OCI-LY3 (cell line): Measurements from ENCODE around the gene RANBP10.

Experiments used
- H2AFZ ChIP-seq: fragments of 200-600, 300-600 bp; shearing (Covaris generic); 2 replicates; pipeline ENCODE4 v1.6.0; 2014; ENCODE audit warnings: antibody characterized with exemption, low read depth, low read length
- H3K27ac ChIP-seq: fragments of 200-600, 300-600 bp; sonication (generic); 2 replicates; pipeline ENCODE4 v1.5.1; 2014; ENCODE audit warnings: mild to moderate bottlenecking, low read length, moderate library complexity, mixed read lengths
- H3K27me3 ChIP-seq: fragments of 200-600, 300-600 bp; sonication (generic); 2 replicates; pipeline ENCODE4 v1.6.1; 2014; ENCODE audit warnings: low read depth, low read length, mixed read lengths
- H3K36me3 ChIP-seq: fragments of 200-600, 300-600 bp; sonication (generic); replicated peaks from 2 replicates; pipeline ENCODE3; 2014; ENCODE audit warnings: low read depth, low read length, mixed read lengths
- H3K4me1 ChIP-seq: fragments of 300-600, 200-600 bp; sonication (generic); 2 replicates; pipeline ENCODE4 v1.6.1; 2014; ENCODE audit warnings: low read length, mixed read lengths
- H3K4me2 ChIP-seq: fragments of 200-600, 300-600 bp; sonication (generic); 2 replicates; pipeline ENCODE4 v1.6.1; 2014; ENCODE audit warnings: low read length, mixed read lengths
- H3K4me3 ChIP-seq: fragments of 300-600, 200-600 bp; sonication (generic); 2 replicates; pipeline ENCODE4 v1.5.1; 2014; ENCODE audit warnings: antibody characterized with exemption, mild to moderate bottlenecking, low read length, moderate library complexity
- H3K79me2 ChIP-seq: fragments of 300-600, 200-600 bp; shearing (Covaris generic); 2 replicates; pipeline ENCODE4 v1.6.1; 2014; ENCODE audit warnings: mild to moderate bottlenecking, low read length, mixed read lengths
- H3K9ac ChIP-seq: fragments of 300-600, 200-600 bp; shearing (Covaris generic); 2 replicates; pipeline ENCODE4 v1.6.0; 2014; ENCODE audit warnings: mild to moderate bottlenecking, low read length, moderate library complexity
- H3K9me3 ChIP-seq: fragments of 200-600, 300-600 bp; shearing (Covaris generic); 2 replicates; pipeline ENCODE4 v1.6.1; 2014; ENCODE audit warnings: low read length, mixed read lengths; ENCODE audit not compliant: insufficient read depth
- H4K20me1 ChIP-seq: fragments of 200-600, 300-600 bp; sonication (generic); 2 replicates; pipeline ENCODE4 v1.6.1; 2016; ENCODE audit warnings: low read length, mixed read lengths; ENCODE audit not compliant: insufficient read depth
- CTCF ChIP-seq: fragments of 200-600, 300-600 bp; sonication (generic); IDR thresholded peaks from 2 replicates; pipeline ENCODE4 v1.5.1; 2014; ENCODE audit warnings: antibody characterized with exemption, low read length, low read depth
- EZH2phosphoT487 ChIP-seq: fragments of 200-600 bp; shearing (Covaris generic); IDR thresholded peaks from 2 replicates; pipeline ENCODE4 v1.6.1; 2018; ENCODE audit warnings: antibody characterized with exemption, mixed run types, low read depth

RANBP10 gene

GRCh38 chr16:67783353-67783725 lies 23.0 kb downstream of the RANBP10 start:
- no peak overlapping the region for H3K27ac ChIP-seq
- no peak overlapping the region for H3K9ac ChIP-seq
- H3K9me3 ChIP-seq: no peaks in the 10 kb centered on the region
- H3K4me2 ChIP-seq: no peak overlapping the region
- H3K27me3 ChIP-seq: no peaks in the 10 kb centered on the region
- H3K4me1 ChIP-seq: peaks cover 10% of the 10 kb centered on the region
- TF ChIP-seq EZH2phosphoT487 (no peak), CTCF (no peak)
- H3K36me3 ChIP-seq: peaks cover 3% of the 10 kb centered on the region
- H2AFZ ChIP-seq: no peak overlapping the region
- peaks cover 38% of the 10 kb centered on the region for H4K20me1 ChIP-seq
- no peak overlapping the region for H3K4me3 ChIP-seq
- H3K79me2 ChIP-seq: peaks cover 25% of the 10 kb centered on the region

- H3K9ac ChIP-seq: no peak overlapping the region
- no peaks in the 10 kb centered on the region for H3K9me3 ChIP-seq
- H3K27me3 ChIP-seq: no peaks in the 10 kb centered on the region
- H3K36me3 ChIP-seq: peaks cover 3% of the 10 kb centered on the region
- H4K20me1 ChIP-seq: peaks cover 38% of the 10 kb centered on the region
- H3K79me2 ChIP-seq: peaks cover 25% of the 10 kb centered on the region
- H3K4me1 ChIP-seq: peaks cover 10% of the 10 kb centered on the region
- H3K4me2 ChIP-seq: no peak overlapping the region
- H3K27ac ChIP-seq: no peak overlapping the region
- no peak overlapping the region for H3K4me3 ChIP-seq
- H2AFZ ChIP-seq: no peak overlapping the region
- TF ChIP-seq EZH2phosphoT487 (no peak), CTCF (no peak)
These were observed 23.6 kb downstream of the RANBP10 start for GRCh38 chr16:67782567-67783352.

GRCh38 chr16:67781565-67781921 lies 24.8 kb downstream of the RANBP10 start:
- no peak overlapping the region for H2AFZ ChIP-seq
- peaks cover 3% of the 10 kb centered on the region for H3K36me3 ChIP-seq
- H3K79me2 ChIP-seq: peaks cover 19% of the 10 kb centered on the region
- no peak overlapping the region for H3K9ac ChIP-seq
- peaks cover 35% of the 10 kb centered on the region for H4K20me1 ChIP-seq
- peaks cover 6% of the 10 kb centered on the region for H3K4me1 ChIP-seq
- TF ChIP-seq EZH2phosphoT487 (no peak), CTCF (no peak)
- H3K27ac ChIP-seq: no peak overlapping the region
- H3K27me3 ChIP-seq: no peaks in the 10 kb centered on the region
- no peak overlapping the region for H3K4me3 ChIP-seq
- H3K4me2 ChIP-seq: no peak overlapping the region
- no peaks in the 10 kb centered on the region for H3K9me3 ChIP-seq

GRCh38 chr16:67780847-67781564 lies 25.4 kb downstream of the RANBP10 start:
- Histone ChIP-seq H3K27me3 (no peaks in the 10 kb centered on the region), H3K79me2 (peaks cover 16% of the 10 kb centered on the region; the same call in 1 of the 2 replicates), H3K4me3 (no peak overlapping the region), H3K4me2 (no peak overlapping the region), H3K27ac (no peak overlapping the region), H3K9me3 (no peaks in the 10 kb centered on the region), H4K20me1 (peaks cover 31% of the 10 kb centered on the region), H3K36me3 (peaks cover 3% of the 10 kb centered on the region), H3K4me1 (peaks cover 2% of the 10 kb centered on the region; the same call in 1 of the 2 replicates), H3K9ac (no peak overlapping the region), H2AFZ (no peak overlapping the region)
- TF ChIP-seq CTCF (no peak), EZH2phosphoT487 (no peak)
